OCI-LY1 (cell line): ENCODE results near the gene CDC42EP2.

Experiments
- CTCF ChIP-seq: fragments of 200-600 bp; sonication (generic), shearing (Covaris generic); IDR thresholded peaks from 2 replicates; pipeline ENCODE4 v1.5.1; 2017; ENCODE audit warnings: mild to moderate bottlenecking, antibody characterized with exemption, low read length, moderate library complexity, mixed read lengths
- EZH2 ChIP-seq: fragments of 200-600 bp; sonication (generic), shearing (Covaris generic); IDR thresholded peaks from 2 replicates; pipeline ENCODE4 v1.8.0; 2017; ENCODE audit warnings: borderline replicate concordance, mixed run types, mild to moderate bottlenecking, antibody characterized with exemption, low read length, moderate library complexity, mixed read lengths

GRCh38 chr11:65275906-65276305 lies 38.8 kb upstream of the CDC42EP2 start:
- TF ChIP-seq CTCF (no peak), EZH2 (no peak)
